ENCODE measurements around the gene TBL3. TPM values are rescaled to one million over a fixed set of nuclear protein-coding genes. Genes with fewer than 3 reads are reported as not detected.
A peak's percentile ranks its signal among the peaks of the same experiment; 100 is the strongest.

Gene TBL3
- total RNA-seq, 1 experiment from 2014 or later: 68.9 TPM

GRCh38 chr16:1990351-1991134, 18.7 kb downstream of the TBL3 start:
- ChIA-PET RAD21 (ENCODE audit: low non-redundant PET in 1 of 2, low total read pairs in 2 of 2, uncharacterized antibody in 2 of 2, unreplicated experiment in 2 of 2) (no interaction called here), CTCF (no interaction called here), POLR2A (no interaction called here)
- Histone ChIP-seq H3K36me3 (ENCODE audit: control insufficient read depth in 1 of 2, insufficient read depth in 2 of 2, low read length in 2 of 2) (peaks cover 6 to 14% of the 10 kb centered on the region in 2 experiments; a peak in 2 of 4 replicates), H2AFZ (ENCODE audit: low read depth, low read length, poor library complexity, severe bottlenecking) (no peak overlapping the region), H4K20me1 (ENCODE audit: insufficient read depth) (no peaks in the 10 kb centered on the region), H3K4me2 (ENCODE audit: low read length) (peak overlapping the region; percentile 67), H3K9ac (ENCODE audit: low read length) (peak overlapping the region; percentile 57), H3K4me3 (replicated peaks in 1 of 2; ENCODE audit: low read depth in 1 of 2, low read length in 2 of 2) (peak overlapping the region; percentile 53 to 60), H3K27ac (ENCODE audit: low read depth, low read length) (peak overlapping the region; percentile 65), H3K9me2 (ENCODE audit: insufficient read depth) (no peaks in the 10 kb centered on the region), H3K4me1 (ENCODE audit: control insufficient read depth in 1 of 2, insufficient read depth in 2 of 2, low read length in 2 of 2) (peaks cover 13 to 38% of the 10 kb centered on the region in 2 experiments), H3K9me3 (ENCODE audit: control insufficient read depth in 1 of 2, insufficient read depth in 1 of 2, low read depth in 1 of 2, low read length in 2 of 2) (no peaks in the 10 kb centered on the region), H3K79me2 (ENCODE audit: insufficient read depth, low read length) (peaks cover 7% of the 10 kb centered on the region; the same call in 1 of the 2 replicates), H3K27me3 (ENCODE audit: insufficient read depth, low read length) (no peaks in the 10 kb centered on the region)
- ATAC-seq (peak; percentile 53), DNase-seq (ENCODE audit: low read depth, low spot score) (no peak)
- intact Hi-C loops (cut with micrococcal nuclease): no loop called here
- TF ChIP-seq EGR1 (IDR thresholded peaks at IDR 0.05; ENCODE audit: low read depth) (no peak), CTCF (IDR thresholded peaks at IDR 0.05 in 2 of 3, conservative IDR thresholded peaks at IDR 0.05 in 1 of 3; ENCODE audit: borderline replicate concordance in 1 of 3, insufficient read depth in 1 of 3, low read depth in 2 of 3, low read length in 2 of 3) (no peak), TCF7L2 (IDR thresholded peaks at IDR 0.05; ENCODE audit: borderline replicate concordance, extremely low read depth, insufficient read depth, insufficient read length) (peak; percentile 25), POLR2AphosphoS5 (IDR thresholded peaks at IDR 0.05; ENCODE audit: low read depth, low read length) (peak; percentile 48; the same call in 1 of the 2 replicates)
- BruUV-seq (replicated peaks): TSS peak; percentile 39

- Histone ChIP-seq H3K9me3 (ENCODE audit: control insufficient read depth in 1 of 2, insufficient read depth in 1 of 2, low read depth in 1 of 2, low read length in 2 of 2) (no peaks in the 10 kb centered on the region), H3K4me1 (ENCODE audit: control insufficient read depth in 1 of 2, insufficient read depth in 2 of 2, low read length in 2 of 2) (peaks cover 11 to 34% of the 10 kb centered on the region in 2 experiments; a peak in 3 of 4 replicates), H3K79me2 (ENCODE audit: insufficient read depth, low read length) (peaks cover under 1% of the 10 kb centered on the region; the same call in 1 of the 2 replicates), H3K27ac (ENCODE audit: low read depth, low read length) (peak overlapping the region; percentile 65; the same call in 1 of the 2 replicates), H3K4me3 (replicated peaks in 1 of 2; ENCODE audit: low read depth in 1 of 2, low read length in 2 of 2) (no peak overlapping the region), H3K27me3 (ENCODE audit: insufficient read depth, low read length) (no peaks in the 10 kb centered on the region), H2AFZ (ENCODE audit: low read depth, low read length, poor library complexity, severe bottlenecking) (no peak overlapping the region), H3K9me2 (ENCODE audit: insufficient read depth) (no peaks in the 10 kb centered on the region), H3K36me3 (ENCODE audit: control insufficient read depth in 1 of 2, insufficient read depth in 2 of 2, low read length in 2 of 2) (peaks cover under 1 to 9% of the 10 kb centered on the region in 2 experiments; a peak in 2 of 4 replicates), H3K9ac (ENCODE audit: low read length) (no peak overlapping the region), H3K4me2 (ENCODE audit: low read length) (peak overlapping the region; percentile 67), H4K20me1 (ENCODE audit: insufficient read depth) (no peaks in the 10 kb centered on the region)
- ChIA-PET CTCF (interaction anchor here (1.6 kb wide), 1 partner anchor 13 kb away, joined by 9 read pairs; no protein-coding TSS in a partner anchor), POLR2A (no interaction called here), RAD21 (ENCODE audit: low non-redundant PET in 1 of 2, low total read pairs in 2 of 2, uncharacterized antibody in 2 of 2, unreplicated experiment in 2 of 2) (no interaction called here)
- no peak for ATAC-seq
- intact Hi-C loops (cut with micrococcal nuclease): no loop called here
- DNase-seq (ENCODE audit: low read depth, low spot score): no peak
- TF ChIP-seq, protein P1, sequence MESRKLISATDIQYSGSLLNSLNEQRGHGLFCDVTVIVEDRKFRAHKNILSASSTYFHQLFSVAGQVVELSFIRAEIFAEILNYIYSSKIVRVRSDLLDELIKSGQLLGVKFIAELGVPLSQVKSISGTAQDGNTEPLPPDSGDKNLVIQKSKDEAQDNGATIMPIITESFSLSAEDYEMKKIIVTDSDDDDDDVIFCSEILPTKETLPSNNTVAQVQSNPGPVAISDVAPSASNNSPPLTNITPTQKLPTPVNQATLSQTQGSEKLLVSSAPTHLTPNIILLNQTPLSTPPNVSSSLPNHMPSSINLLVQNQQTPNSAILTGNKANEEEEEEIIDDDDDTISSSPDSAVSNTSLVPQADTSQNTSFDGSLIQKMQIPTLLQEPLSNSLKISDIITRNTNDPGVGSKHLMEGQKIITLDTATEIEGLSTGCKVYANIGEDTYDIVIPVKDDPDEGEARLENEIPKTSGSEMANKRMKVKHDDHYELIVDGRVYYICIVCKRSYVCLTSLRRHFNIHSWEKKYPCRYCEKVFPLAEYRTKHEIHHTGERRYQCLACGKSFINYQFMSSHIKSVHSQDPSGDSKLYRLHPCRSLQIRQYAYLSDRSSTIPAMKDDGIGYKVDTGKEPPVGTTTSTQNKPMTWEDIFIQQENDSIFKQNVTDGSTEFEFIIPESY (IDR thresholded peaks at IDR 0.05; ENCODE audit: extremely low read depth, insufficient replicate concordance, low read length): no peak
- TF ChIP-seq REST (IDR thresholded peaks at IDR 0.05; ENCODE audit: low read depth): no peak
- BruUV-seq (replicated peaks): no TSS peak
These were observed 19.3 kb downstream of the TBL3 start for GRCh38 chr16:1991135-1991551.

All from HCT116 (cell line).